ENCODE measurements around the gene EIF4B.

The EIF4B gene

GRCh38 chr12:53090554-53090953, 84.3 kb downstream of the EIF4B start:
- Histone ChIP-seq H3K27ac (ENCODE audit: insufficient read depth in 1 of 2, low read depth in 1 of 2, low read length in 2 of 2, poor library complexity in 1 of 2, severe bottlenecking in 2 of 2) (no peak overlapping the region), H3K27me3 (replicated peaks in 2 of 5; ENCODE audit: control insufficient read depth in 4 of 5, insufficient read depth in 5 of 5, low read length in 4 of 5) (no peaks in the 10 kb centered on the region), H3K36me3 (ENCODE audit: control insufficient read depth in 4 of 4, insufficient read depth in 4 of 4, low read length in 3 of 4) (no peaks in the 10 kb centered on the region), H3K9me3 (ENCODE audit: control extremely low read depth in 1 of 5, control insufficient read depth in 4 of 5, insufficient read depth in 2 of 5, low read depth in 1 of 5, low read length in 4 of 5) (no peaks in the 10 kb centered on the region), H3K4me1 (ENCODE audit: control extremely low read depth in 1 of 4, control insufficient read depth in 4 of 4, insufficient read depth in 4 of 4, low read length in 3 of 4) (peaks cover 0 to 10% (median 4%) of the 10 kb centered on the region in 4 experiments), H3K4me3 (ENCODE audit: control insufficient read depth in 1 of 7, extremely low read depth in 1 of 7, insufficient read depth in 4 of 7, low read depth in 2 of 7, low read length in 6 of 7) (no peak overlapping the region)
- ChIA-PET POLR2A (no interaction called here), CTCF (interaction anchor here (1.0 to 14.5 kb wide), 2 partner anchors 23 to 36 kb away, joined by 3 to 361 read pairs; no protein-coding TSS in a partner anchor)
- no peak for DNase-seq
- WGBS (ENCODE audit: insufficient coverage) = no CpG with 5 or more reads among the region's 2 CpGs

- WGBS (ENCODE audit: insufficient coverage) = 100% methylated on average over 1 of the region's 6 CpGs
- POLR2A ChIA-PET = no interaction called here
These were observed 85.5 kb downstream of the EIF4B start for GRCh38 chr12:53091756-53092155.

More at GRCh38 chr12:53091756-53092155, 85.5 kb downstream of the EIF4B start:
- CTCF ChIA-PET = interaction anchor here (1.7 to 14.5 kb wide), 2 partner anchors 13 to 24 kb away, joined by 9 to 361 read pairs; partner anchors contain the start of gene SPRYD3
- Histone ChIP-seq H3K9me3 (ENCODE audit: control extremely low read depth in 1 of 5, control insufficient read depth in 4 of 5, insufficient read depth in 2 of 5, low read depth in 1 of 5, low read length in 4 of 5) (no peaks in the 10 kb centered on the region), H3K27ac (ENCODE audit: insufficient read depth in 1 of 2, low read depth in 1 of 2, low read length in 2 of 2, poor library complexity in 1 of 2, severe bottlenecking in 2 of 2) (no peak overlapping the region), H3K27me3 (replicated peaks in 2 of 5; ENCODE audit: control insufficient read depth in 4 of 5, insufficient read depth in 5 of 5, low read length in 4 of 5) (no peaks in the 10 kb centered on the region), H3K36me3 (ENCODE audit: control insufficient read depth in 4 of 4, insufficient read depth in 4 of 4, low read length in 3 of 4) (no peaks in the 10 kb centered on the region), H3K4me3 (ENCODE audit: control insufficient read depth in 1 of 7, extremely low read depth in 1 of 7, insufficient read depth in 4 of 7, low read depth in 2 of 7, low read length in 6 of 7) (no peak overlapping the region), H3K4me1 (ENCODE audit: control extremely low read depth in 1 of 4, control insufficient read depth in 4 of 4, insufficient read depth in 4 of 4, low read length in 3 of 4) (peaks cover 0 to 13% (median 6%) of the 10 kb centered on the region in 4 experiments)
- no peak for DNase-seq
